ENCODE measurements around the gene NCOA5. TPM values are rescaled to one million over a fixed set of nuclear protein-coding genes. Genes with fewer than 3 reads are reported as not detected.

The NCOA5 gene
- total RNA-seq, 1 experiment from 2014 or later = 34.4 TPM

GRCh38 chr20:46063652-46064054 is 26.1 kb downstream of the NCOA5 start:
- no peak for DNase-seq
- Mint-ChIP-seq H3K27me3 (ENCODE audit: unreplicated experiment) (no peaks in the 10 kb centered on the region), H3K36me3 (ENCODE audit: insufficient read depth, unreplicated experiment) (peaks cover 55% of the 10 kb centered on the region), H3K4me1 (ENCODE audit: low read depth, unreplicated experiment) (no peaks in the 10 kb centered on the region), H3K9me3 (ENCODE audit: low read depth, unreplicated experiment) (no peaks in the 10 kb centered on the region), H3K27ac (ENCODE audit: unreplicated experiment) (no peak overlapping the region), H3K4me3 (ENCODE audit: low read depth, unreplicated experiment) (no peak overlapping the region)
- TF ChIP-seq CTCF (IDR thresholded peaks at IDR 0.05; ENCODE audit: unreplicated experiment) = no peak
- BruUV-seq (replicated peaks) = no TSS peak
- CTCF ChIA-PET = no interaction called here
- intact Hi-C loops (cut with micrococcal nuclease; ENCODE audit: unreplicated experiment) = no loop called here

- no TSS peak for BruUV-seq (replicated peaks)
- Mint-ChIP-seq H3K27ac (ENCODE audit: unreplicated experiment) (no peak overlapping the region), H3K36me3 (ENCODE audit: insufficient read depth, unreplicated experiment) (peaks cover 51% of the 10 kb centered on the region), H3K4me1 (ENCODE audit: low read depth, unreplicated experiment) (no peaks in the 10 kb centered on the region), H3K4me3 (ENCODE audit: low read depth, unreplicated experiment) (no peak overlapping the region), H3K9me3 (ENCODE audit: low read depth, unreplicated experiment) (no peaks in the 10 kb centered on the region), H3K27me3 (ENCODE audit: unreplicated experiment) (no peaks in the 10 kb centered on the region)
- intact Hi-C loops (cut with micrococcal nuclease; ENCODE audit: unreplicated experiment) = no loop called here
- CTCF ChIA-PET = no interaction called here
- TF ChIP-seq CTCF (IDR thresholded peaks at IDR 0.05; ENCODE audit: unreplicated experiment) = no peak
- DNase-seq = no peak
These were observed 26.6 kb downstream of the NCOA5 start for GRCh38 chr20:46063151-46063550.

- TF ChIP-seq CTCF (IDR thresholded peaks at IDR 0.05; ENCODE audit: unreplicated experiment) = no peak
- Mint-ChIP-seq H3K27me3 (ENCODE audit: unreplicated experiment) (no peaks in the 10 kb centered on the region), H3K4me1 (ENCODE audit: low read depth, unreplicated experiment) (no peaks in the 10 kb centered on the region), H3K36me3 (ENCODE audit: insufficient read depth, unreplicated experiment) (peaks cover 46% of the 10 kb centered on the region), H3K4me3 (ENCODE audit: low read depth, unreplicated experiment) (no peak overlapping the region), H3K9me3 (ENCODE audit: low read depth, unreplicated experiment) (no peaks in the 10 kb centered on the region), H3K27ac (ENCODE audit: unreplicated experiment) (no peak overlapping the region)
- BruUV-seq (replicated peaks) = TSS peak; percentile 9
- CTCF ChIA-PET = no interaction called here
- intact Hi-C loops (cut with micrococcal nuclease; ENCODE audit: unreplicated experiment) = no loop called here
- no peak for DNase-seq
These were observed 27.1 kb downstream of the NCOA5 start for GRCh38 chr20:46062621-46063020.

- TF ChIP-seq CTCF (IDR thresholded peaks at IDR 0.05; ENCODE audit: unreplicated experiment) = no peak
- no peak overlapping the region for H3K4me3 Mint-ChIP-seq (ENCODE audit: low read depth, unreplicated experiment)
- DNase-seq = no peak
- BruUV-seq (replicated peaks) = no TSS peak
- intact Hi-C loops (cut with micrococcal nuclease; ENCODE audit: unreplicated experiment) = no loop called here
- no peaks in the 10 kb centered on the region for H3K4me1 Mint-ChIP-seq (ENCODE audit: low read depth, unreplicated experiment)
- CTCF ChIA-PET = no interaction called here
- H3K36me3 Mint-ChIP-seq (ENCODE audit: insufficient read depth, unreplicated experiment) = peaks cover 46% of the 10 kb centered on the region
- no peak overlapping the region for H3K27ac Mint-ChIP-seq (ENCODE audit: unreplicated experiment)
- H3K27me3 Mint-ChIP-seq (ENCODE audit: unreplicated experiment) = no peaks in the 10 kb centered on the region
- H3K9me3 Mint-ChIP-seq (ENCODE audit: low read depth, unreplicated experiment) = no peaks in the 10 kb centered on the region
These were observed 27.6 kb downstream of the NCOA5 start for GRCh38 chr20:46062151-46062550.

Measured in Calu3 (cell line).